HUDEP-2 (cell line): ENCODE data around the gene ECT2.
"Not testable (repeated sequence)": the region's sequence is repeated elsewhere in the genome, so short reads cannot be mapped to it uniquely, and the experiment has no call there.

Source experiments
- DNase-seq, 76 experiments: peaks; one replicate each; lab custom pipeline; 2025; ENCODE audit not compliant: unreplicated experiment in 76 of 76; lab: John Stamatoyannopoulos, UW

The ECT2 gene

DNA sequence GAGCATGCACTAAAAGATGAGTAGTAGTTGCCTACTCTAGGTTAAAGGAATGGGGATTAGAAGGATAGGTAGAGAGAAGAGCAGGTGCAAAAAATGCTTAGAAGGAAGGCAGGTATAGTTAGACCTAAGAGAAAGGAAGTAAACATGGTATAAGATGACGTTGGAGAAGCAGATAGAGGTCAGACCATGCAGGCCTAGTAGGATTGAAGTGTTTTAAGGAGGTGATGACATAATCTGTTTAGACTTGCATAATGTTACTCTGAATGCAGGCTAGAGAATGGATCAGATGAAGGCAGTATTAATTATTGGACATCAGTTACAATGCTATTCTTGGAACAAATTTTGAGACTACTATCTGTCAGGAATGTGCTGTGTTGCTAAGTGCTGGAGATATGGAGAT is 11.1 kb upstream of the ECT2 start:
- no peak for DNase-seq

DNA sequence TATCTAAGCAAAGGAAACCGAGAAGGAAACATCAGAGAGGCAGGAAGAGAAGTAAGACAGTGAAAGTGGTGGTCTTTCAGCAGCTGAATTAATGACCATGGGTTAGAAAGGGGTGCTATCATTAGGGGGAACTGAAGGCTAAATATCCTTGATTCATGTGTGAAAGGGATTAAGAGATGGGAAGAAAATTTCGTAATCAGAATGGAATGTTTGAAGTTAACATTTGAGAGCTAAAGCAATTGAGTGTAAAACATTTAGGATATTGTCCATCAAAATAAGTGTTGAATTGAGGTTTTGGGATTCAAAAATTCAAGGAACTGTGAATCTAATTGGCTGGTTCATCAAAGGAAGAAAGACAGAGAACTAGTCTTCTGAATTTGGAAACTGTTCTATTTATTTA is 4.1 kb upstream of the ECT2 start:
- no peak for DNase-seq

DNA sequence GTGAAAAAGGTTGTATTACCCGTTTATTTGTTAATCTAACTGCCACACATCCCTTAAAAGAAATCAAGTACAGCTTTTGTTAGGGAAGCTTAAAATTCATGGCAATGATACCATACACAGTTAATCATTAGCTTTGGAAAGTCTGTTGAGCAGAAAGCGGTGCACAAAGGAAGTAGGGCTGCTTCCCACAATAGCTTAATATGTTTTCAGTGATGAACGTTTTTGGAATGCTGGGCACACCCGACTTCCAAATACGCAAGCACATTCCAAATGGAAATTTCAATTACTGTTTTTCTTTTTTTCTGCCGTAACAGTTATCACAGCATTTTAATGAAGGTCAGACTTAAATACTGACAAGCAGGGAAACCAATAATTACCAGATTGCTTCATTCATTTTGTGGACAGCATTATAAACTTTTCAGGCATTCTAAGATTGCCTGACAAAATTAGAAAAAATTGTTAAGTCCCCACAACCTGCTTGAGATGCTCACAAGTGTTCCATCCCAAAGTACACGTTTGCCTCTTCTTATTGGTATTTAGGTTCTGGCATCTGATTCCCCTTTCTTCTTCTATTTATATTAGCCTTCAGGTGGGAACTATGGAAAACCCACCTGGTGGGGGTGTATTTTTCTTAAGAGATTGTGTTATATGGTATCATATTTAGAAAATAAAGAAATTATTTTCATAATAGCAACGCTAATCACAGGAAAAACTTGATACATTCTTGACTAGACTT is 1.1 kb upstream of the ECT2 start:
- no peak for DNase-seq

DNA sequence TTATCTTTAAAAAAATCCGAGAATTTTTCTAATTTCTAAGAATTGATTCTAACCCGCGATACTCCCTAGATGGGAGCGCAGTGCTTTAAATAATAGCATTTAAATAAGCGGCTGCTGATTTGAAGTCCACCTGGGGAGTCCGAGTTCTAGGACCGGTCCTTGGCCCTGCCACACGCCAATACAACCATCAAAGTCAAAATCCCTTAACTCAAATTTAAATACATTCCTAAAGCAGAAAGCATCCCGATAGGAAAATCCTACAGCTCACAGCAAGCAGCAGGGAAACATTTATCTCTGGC is 508 bp upstream of the ECT2 start:
- no peak for DNase-seq

DNA sequence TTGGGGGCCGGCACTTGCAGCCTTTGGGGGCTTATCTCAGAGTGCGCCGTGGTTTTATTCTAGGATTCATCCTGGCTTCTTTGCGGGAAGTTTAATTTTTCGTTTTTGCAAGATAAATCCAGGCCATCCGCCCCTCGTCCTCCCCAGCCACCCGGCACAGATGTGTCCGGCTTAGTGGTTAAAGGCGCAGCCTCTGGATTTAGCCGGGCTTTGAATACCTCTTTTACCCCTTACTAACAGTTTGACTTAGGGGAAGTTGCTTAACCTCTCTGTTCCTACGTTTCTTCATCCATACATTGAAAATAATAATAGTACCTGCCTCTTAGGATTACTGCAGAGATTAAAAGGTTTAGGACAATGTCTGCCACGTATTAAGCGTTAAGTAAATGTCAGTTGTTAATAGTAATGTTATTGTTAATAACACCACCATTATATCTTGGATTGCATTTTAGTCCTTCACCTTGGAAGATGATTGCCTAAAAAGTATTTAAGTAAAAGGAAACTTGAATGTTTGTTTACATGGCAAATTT is 714 bp downstream of the ECT2 start:
- peak in 21 of 76 experiments; percentile 2 to 47 (median 16) for DNase-seq

DNA sequence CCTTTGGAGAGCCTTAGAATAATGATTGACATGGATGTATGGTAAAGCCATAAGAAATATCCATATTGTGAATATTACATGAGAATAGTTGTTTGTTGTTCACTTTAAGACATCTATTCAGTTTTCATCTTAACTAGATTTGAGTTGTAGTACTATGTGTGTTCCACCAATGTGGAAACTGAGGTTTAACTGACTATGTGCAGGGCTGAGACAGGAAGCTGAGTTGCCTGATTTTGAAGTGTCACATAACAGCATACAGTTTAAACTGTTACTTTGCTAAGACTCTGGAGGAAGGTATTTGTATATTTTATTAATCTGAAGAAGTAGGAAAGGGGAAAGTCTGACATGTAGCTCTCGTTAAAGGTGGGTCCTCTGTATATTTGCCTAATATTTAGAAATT is 2.1 kb downstream of the ECT2 start:
- no peak for DNase-seq

DNA sequence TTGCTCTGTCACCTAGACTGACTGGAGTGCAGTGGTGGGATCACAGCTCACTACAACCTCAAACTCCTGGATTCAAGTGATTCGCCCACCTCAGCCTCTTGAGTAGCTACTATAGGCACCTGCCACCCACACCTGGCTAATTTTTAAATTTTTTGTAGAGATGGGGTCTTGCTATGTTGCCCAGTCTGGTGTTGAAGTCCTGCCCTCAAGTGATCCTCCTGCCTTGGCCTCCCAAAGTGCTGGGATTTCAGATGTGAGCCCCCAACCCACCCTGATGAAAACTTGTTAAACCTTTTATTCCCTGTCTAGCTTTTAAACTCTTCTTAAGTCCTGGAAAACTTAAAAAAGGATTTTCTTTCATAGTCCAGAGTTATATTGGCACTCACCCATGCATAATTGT is 2.6 kb downstream of the ECT2 start:
- DNase-seq, result no peak

DNA sequence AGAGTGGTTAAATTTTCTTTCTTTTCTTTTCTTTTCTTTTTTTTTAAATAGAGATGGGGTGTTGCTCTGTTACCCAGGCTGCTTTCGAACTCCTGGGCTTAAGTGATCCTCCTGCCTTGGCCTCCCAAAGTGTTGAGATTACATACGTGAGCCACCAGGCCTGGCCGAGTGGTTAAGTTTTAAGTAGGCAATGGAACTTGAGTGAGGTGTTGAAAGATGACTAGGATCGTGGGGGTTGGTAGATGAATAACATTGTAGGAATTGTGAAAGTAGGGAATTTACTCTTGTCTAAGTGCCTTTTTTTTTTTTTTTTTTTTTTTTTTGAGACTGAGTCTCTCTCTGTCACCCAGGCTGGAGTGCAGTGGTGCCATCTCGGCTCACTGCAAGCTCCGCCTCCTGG is 9.9 kb downstream of the ECT2 start:
- DNase-seq, result not testable (repeated sequence)

DNA sequence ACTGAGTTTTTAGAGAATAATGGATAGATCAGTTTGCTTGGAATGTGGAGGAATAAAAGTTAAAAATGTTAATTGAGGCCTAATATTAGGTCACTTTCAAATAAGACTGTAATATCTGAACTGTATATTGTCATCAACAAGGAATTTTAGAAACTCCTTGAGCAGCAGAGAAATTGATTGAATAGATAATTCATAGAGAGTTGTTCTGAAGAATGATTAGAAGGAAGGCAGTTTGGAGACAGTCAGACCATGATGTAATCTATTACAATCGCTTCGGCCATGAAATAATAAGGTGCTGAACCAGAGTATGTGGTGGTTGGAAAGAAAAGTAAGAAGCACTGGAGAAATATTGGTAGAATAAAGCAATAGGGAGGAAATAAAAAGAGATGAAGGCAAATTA is 15.7 kb downstream of the ECT2 start:
- DNase-seq, result no peak

DNA sequence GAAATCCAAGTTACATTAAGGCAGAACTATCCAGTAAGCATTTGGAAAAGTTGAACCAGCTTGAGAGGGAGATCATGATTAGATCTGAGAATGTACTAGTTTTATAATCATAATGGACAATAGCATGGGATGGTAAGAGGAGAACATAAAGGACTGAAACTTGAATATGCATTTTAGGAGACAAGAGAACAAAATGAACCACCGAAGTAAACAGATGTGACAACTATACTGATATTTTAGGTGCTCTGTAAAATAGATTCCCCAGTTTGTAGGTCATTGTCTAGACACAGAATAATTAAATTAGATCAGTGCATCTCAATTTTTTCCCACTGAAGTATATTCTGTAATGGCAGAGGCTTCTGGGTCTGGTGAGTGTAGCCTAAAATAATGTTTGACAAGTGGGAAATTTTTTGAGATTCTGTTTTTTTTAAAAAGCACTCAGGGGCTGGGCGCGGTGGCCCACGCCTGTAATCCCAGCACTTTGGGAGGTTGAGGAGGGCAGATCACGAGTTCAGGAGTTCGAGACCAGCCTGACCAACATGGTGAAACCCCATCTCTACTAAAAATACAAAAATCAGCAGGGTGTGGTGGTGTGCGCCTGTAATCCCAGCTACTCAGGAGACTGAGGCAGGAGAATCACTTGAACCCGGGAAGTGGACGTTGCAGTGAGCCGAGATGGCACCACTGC is 16.3 kb downstream of the ECT2 start:
- DNase-seq, result no peak

DNA sequence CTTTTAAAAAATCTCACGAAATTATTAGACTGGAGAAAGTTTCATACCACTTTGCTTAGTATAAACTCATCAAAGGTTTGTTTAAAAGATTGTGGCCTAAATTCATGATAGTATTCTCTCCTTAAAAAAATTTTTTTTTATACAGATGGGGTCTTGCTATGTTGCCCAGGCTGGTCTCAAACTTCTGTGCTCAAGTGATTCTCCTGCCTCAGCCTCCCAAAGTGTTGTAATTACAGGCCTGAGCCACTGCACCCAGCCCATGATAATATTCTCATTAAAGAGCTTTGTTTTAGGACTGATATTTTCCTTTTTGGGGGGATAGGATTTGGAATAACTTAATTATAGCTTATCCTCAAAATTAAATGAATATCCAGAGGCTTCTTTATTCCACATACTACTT is 19.9 kb downstream of the ECT2 start:
- no peak for DNase-seq

DNA sequence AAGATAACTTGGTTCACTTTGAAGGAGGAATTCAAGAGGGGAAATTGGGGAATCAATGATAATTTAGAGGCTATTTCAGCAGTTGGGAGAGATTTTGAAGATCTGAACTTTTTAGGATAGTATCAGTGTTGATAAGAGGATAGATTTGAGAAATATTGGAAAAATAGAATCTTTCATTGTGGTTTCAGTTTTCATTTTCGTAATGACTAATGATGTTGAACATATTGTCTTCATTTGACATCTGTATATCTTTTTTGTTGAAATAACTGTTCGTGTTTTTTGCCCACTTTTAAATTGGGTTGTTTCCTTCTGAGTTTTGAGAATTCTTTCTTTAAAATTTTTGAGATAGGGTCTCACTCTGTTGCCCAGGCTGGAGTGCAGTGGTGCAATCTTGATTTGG is 21.1 kb downstream of the ECT2 start:
- no peak for DNase-seq

DNA sequence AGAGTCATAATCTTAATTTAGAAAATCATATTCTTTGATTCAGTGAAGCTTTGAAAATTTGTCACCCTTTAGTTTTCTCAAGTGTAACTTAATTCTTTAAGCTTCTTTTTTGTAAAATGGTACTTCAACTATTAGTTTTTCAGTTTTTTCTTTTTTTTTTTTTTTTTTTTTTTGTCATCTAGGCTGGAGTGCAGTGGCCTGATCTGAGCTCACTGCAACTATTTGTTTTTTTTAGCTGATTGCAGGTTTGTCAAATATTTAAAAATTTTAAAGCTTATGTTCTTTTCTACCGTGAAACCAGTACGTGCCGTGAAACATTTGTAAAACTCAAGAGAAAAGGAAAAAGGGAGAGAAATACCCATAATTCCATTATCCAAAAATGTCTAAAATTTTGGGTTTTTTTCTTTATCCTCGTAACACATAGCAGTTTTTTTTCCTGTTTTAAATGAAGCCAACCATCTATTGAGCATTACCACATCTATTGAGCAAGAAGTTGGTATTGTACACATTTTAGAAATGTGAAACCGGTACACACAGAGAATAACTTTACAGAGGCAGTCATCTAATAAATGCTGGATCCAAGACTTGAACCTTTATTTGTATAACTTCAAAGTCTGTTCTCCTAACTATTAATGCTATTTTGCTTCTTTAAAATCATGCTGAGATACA is 25.7 kb downstream of the ECT2 start:
- DNase-seq, result no peak

DNA sequence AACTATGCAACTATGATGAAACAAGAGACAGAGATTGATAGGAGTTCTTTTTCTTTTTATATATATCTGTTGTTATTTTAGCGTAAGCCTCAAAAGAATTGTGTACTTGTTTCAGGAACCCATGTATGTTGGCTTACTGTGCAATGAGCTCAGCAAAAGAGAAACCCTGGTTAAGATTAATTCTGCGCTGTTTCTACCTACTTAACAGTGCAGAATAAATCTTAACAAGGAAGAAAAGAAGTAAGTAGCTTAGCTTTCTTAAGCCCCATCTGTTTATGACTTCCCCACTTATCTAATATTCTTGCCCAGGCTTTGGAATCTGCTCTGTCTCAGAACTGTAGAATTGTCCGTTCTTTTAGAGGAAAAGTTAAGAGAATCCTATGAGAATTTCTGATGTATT is 27.4 kb downstream of the ECT2 start:
- DNase-seq, result no peak

DNA sequence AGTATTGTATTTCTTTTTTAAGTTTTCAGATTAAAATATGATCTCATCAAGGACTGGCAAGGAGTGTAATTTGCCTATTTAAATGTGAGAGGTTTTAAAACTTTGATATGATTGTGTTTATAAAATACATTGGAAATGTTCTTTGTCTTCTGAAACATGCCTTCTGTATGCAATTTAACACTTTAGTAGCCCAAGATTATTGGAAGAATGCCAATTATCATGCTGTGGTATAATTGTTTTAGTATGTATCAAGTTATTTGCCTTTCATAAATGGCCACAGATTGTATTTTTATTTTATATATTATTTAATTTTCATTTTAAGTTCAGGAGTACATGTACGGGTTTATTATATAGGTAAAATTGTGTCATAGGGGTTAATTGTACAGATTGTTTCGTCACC is 31.7 kb downstream of the ECT2 start:
- no peak for DNase-seq

DNA sequence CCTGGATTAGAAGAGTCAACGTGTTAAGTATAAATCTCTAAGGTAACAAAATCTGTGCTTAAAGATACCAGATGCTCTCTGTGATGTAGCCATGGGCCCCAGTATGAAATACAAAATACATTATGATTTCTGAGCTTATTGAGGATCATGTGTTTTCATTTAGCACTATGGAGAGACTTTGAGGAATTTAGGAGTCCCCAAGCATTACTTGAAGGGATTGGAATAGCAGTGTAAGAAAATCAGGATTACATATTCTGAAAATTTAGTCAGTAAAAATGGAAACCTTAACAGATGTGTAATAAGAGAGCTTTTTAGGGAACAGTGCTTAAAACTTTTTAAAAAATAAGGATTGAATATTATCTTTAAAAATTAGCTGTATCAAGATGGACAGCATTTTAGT is 35.5 kb downstream of the ECT2 start:
- DNase-seq, result no peak

DNA sequence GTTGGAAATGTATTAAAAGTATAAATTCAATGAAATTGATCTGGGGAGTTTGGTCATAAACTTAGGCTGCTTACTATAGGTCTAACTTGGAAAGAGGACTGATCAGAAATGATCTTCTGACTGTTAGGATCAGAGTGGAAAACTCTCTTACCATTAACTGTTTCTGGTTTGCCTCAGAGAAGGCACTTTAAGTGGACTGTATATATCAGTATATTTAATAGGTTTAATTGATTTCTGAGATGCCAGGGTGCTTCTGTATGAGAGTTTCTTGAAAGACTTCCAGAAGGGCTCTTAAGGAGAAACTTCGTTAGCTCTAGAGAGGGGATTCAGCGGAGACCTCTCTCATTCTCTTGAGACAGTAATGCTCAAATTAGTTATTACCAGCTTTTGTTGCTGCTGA is 36.5 kb downstream of the ECT2 start:
- DNase-seq, result no peak

DNA sequence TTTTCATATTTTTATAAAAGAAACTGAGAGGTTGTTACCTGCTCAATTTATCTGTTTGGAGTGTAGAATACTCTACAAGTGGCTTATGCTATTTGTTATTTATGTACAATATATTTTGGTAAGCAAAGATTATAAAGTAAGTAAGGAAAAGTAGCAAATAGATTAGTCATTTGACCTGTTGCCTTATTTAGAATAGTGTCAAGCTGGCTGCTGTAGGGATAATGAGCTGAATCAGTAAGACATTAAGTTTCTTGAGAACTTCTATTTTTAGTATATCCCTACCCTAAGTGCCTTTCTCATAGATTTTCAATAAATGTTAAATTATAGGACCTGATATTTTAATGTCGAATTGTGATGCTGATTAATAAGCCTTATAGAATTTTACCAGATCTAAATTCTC is 37.2 kb downstream of the ECT2 start:
- DNase-seq, result no peak

DNA sequence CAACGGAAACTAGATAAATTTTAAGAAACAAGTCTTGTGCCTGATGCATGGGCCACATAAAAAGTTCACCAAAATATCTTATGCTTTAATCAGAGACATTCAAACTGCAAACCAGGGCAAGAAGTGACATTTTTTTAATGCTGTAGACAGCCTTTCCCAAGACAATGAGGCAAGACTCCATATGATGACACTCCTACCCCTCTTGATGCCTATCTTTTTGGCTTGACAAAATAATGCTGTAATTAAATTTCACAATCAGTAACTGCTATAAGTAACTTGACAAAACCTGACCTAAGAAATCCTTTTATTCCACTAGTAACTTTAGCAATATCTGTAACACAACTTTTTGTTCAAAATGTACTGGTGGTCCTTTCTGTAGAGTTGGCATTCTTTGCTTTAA is 48.7 kb downstream of the ECT2 start:
- no peak for DNase-seq

DNA sequence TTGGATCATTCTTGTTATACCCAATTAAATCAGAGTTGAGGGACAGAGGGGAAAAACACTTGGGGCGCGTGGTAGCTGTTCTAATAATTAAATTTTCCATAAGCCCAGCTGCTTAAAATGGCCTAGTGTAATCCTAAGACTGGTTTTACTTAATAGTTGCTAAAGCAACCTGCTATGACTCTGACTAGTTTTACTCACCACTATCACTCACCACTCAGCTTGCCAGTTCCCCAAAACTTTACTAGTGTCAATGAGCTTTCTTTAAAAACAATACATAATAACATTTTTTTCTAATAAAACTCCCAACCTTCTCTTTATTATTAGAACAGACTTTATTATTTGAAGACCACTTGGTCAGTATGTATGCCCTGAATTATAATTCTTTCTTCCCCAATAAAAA is 49.6 kb downstream of the ECT2 start:
- no peak for DNase-seq

DNA sequence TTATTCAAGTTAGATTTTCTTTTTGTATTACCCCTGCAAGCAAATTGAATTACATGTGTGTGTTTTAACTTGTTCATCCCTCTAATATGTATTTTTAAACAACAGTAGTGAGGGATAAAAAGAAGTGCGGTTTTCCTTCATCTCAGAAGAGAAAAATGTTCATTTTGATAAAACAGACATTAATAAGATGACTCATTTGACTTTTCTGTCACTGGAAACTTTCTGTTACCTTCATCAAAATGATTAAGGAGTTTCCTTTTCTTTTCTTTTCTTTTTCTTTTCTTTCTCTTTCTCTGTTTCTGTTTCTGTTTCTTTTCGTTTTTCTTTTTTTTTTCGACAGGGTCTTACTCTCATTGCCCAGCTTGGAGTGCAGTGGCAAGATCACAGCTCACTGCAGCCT is 53.0 kb downstream of the ECT2 start:
- DNase-seq, result no peak

DNA sequence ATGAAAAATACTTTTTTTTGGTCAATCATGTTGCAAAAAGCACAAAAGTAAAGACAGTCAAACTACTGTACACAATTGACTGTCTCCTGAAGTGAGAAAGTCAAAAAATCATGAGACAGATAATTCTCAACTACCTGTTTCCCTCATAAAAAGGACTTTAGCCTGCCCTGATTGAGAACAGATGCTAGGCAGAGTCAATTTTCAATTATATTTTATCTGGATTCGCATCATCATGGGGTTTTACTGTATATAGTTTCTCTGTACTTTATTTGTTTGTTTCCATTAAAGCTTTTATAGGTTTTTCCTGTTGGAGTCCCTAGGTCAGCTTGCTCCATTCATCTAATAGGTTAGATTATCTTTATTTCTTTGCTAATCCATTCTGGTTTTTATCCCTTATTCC is 53.8 kb downstream of the ECT2 start:
- no peak for DNase-seq
